Lower lobe of right lung (tissue), 2 donors: ENCODE results near the gene SPG21. TPM values are rescaled to one million over a fixed set of nuclear protein-coding genes. Genes with fewer than 3 reads are reported as not detected.

Experiments used
- ATAC-seq, 2 donors: fragments of 200-7000 bp; cut with Tn5 transposase; one replicate each; pipeline ENCODE4 v1.9.1; 2020 to 2022; ENCODE audit warnings: mild to moderate bottlenecking in 2 of 2, moderate library complexity in 2 of 2
- DNase-seq: peaks from one replicate; pipeline ENCODE4 v3.0.0-alpha.2; 2020
- H3K27ac ChIP-seq: fragments of 200-600 bp; one replicate; pipeline ENCODE4 v1.8.0; 2022
- H3K27me3 ChIP-seq: fragments of 200-600 bp; one replicate; pipeline ENCODE4 v1.8.0; 2022; ENCODE audit warnings: low read depth
- H3K36me3 ChIP-seq: fragments of 200-600 bp; one replicate; pipeline ENCODE4 v1.8.0; 2022; ENCODE audit warnings: mild to moderate bottlenecking
- H3K4me1 ChIP-seq: fragments of 200-600 bp; one replicate; pipeline ENCODE4 v1.8.0; 2022
- H3K4me3 ChIP-seq: fragments of 200-600 bp; one replicate; pipeline ENCODE4 v1.8.0; 2022; ENCODE audit warnings: mild to moderate bottlenecking
- H3K9me3 ChIP-seq: fragments of 200-600 bp; one replicate; pipeline ENCODE4 v1.8.0; 2022
- CTCF ChIP-seq: fragments of 200-600 bp; IDR thresholded peaks from one replicate; pipeline ENCODE4 v1.8.0; 2022; ENCODE audit warnings: antibody characterized with exemption, mild to moderate bottlenecking
- intact Hi-C: fragments of 100-400 bp; cut with DNase I; formaldehyde crosslinking; loops from one replicate; pipeline ENCODE4 v1.11.0; 2022
- total RNA-seq: library from RNA; stranded (reverse); fragmentation: NEBNext Ultra II Directional; extraction: Animal tissue kit (Norgen Biotek cat#: 25700); gene quantifications from one replicate; pipeline ENCODE4 v1.2.1, GENCODE V29; 2021
- donor health status: DM: no; HTN: yes; CAD: no; lungs with severe emphysema.

SPG21 gene
- total RNA-seq, 1 donor from 2014 or later, result 110 TPM

- Histone ChIP-seq H3K27me3 (no peaks in the 10 kb centered on the region), H3K4me3 (no peak overlapping the region), H3K9me3 (no peaks in the 10 kb centered on the region), H3K36me3 (peaks cover 58% of the 10 kb centered on the region), H3K27ac (peak overlapping the region; percentile 9), H3K4me1 (peaks cover 43% of the 10 kb centered on the region)
- ATAC-seq (no peak), DNase-seq (no peak)
- intact Hi-C loops, result no loop called here
- no peak for TF ChIP-seq CTCF
These were observed 7.8 kb downstream of the SPG21 start for GRCh38 chr15:64981812-64982431.

- Histone ChIP-seq H3K4me1 (peaks cover 16% of the 10 kb centered on the region), H3K36me3 (peaks cover 85% of the 10 kb centered on the region), H3K27ac (no peak overlapping the region), H3K4me3 (no peak overlapping the region), H3K9me3 (no peaks in the 10 kb centered on the region), H3K27me3 (no peaks in the 10 kb centered on the region)
- ATAC-seq (no peak), DNase-seq (no peak)
- TF ChIP-seq CTCF, result no peak
- intact Hi-C loops, result no loop called here
These were observed 10.4 kb downstream of the SPG21 start for GRCh38 chr15:64979252-64979710.

GRCh38 chr15:64975390-64975789, 14.3 kb downstream of the SPG21 start:
- Histone ChIP-seq H3K9me3 (no peaks in the 10 kb centered on the region), H3K36me3 (peaks cover 98% of the 10 kb centered on the region), H3K27ac (no peak overlapping the region), H3K4me3 (no peak overlapping the region), H3K27me3 (no peaks in the 10 kb centered on the region), H3K4me1 (no peaks in the 10 kb centered on the region)
- TF ChIP-seq CTCF, result no peak
- no peak for ATAC-seq
- intact Hi-C loops, result no loop called here
- DNase-seq, result no peak

GRCh38 chr15:64970698-64971097, 19.0 kb downstream of the SPG21 start:
- Histone ChIP-seq H3K27me3 (no peaks in the 10 kb centered on the region), H3K36me3 (peaks cover 95% of the 10 kb centered on the region), H3K9me3 (no peaks in the 10 kb centered on the region), H3K27ac (no peak overlapping the region), H3K4me1 (no peaks in the 10 kb centered on the region), H3K4me3 (no peak overlapping the region)
- no peak for TF ChIP-seq CTCF
- DNase-seq (peak; percentile 68), ATAC-seq (peak in 1 of 2 donors; percentile 47)
- intact Hi-C loops, result no loop called here

- Histone ChIP-seq H3K36me3 (peaks cover 95% of the 10 kb centered on the region), H3K27me3 (no peaks in the 10 kb centered on the region), H3K4me1 (no peaks in the 10 kb centered on the region), H3K9me3 (no peaks in the 10 kb centered on the region), H3K27ac (no peak overlapping the region), H3K4me3 (no peak overlapping the region)
- DNase-seq (no peak), ATAC-seq (no peak)
- TF ChIP-seq CTCF, result no peak
- intact Hi-C loops, result no loop called here
These were observed 20.3 kb downstream of the SPG21 start for GRCh38 chr15:64969401-64969800.
